Measurements from ENCODE around the gene KIF16B. TPM values are rescaled to one million over a fixed set of nuclear protein-coding genes. Genes with fewer than 3 reads are reported as not detected.

Gene KIF16B
- total and polyA plus RNA-seq, 2 of the 8 experiments (the other 6 are each of a cell fraction or from before 2014, with no cell fraction given), result 3.0 to 9.2 TPM

DNA sequence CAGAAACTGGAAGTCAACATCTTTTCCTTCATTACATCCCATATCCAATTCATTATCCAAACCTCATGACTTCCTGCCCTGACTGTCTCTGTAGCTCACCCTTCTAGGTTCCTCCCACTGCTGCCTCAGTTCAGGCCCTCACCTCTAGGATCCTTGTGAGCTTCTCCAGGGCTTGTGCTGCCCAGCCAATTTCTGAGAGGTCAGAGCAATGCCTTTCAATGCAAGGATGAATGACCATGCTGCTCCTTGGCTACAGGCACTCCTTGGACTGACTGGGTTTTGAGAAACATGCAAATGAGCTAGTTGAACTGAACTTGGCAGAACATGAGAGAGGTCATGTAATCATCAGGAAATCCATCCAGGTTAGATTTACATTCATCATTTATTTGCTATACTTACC is 173.4 kb downstream of the KIF16B start:
- FAIRE-seq, result no peak
- DNase-seq (ENCODE audit: low read depth in 1 of 2, low spot score in 2 of 2), result no peak
- Histone ChIP-seq H2BK5ac (ENCODE audit: low read depth, low read length) (no peak overlapping the region), H3K23me2 (ENCODE audit: low read depth, low read length) (no peaks in the 10 kb centered on the region), H3K4me3 (ENCODE audit: extremely low read depth in 1 of 4, insufficient read depth in 2 of 4, low read depth in 3 of 4, low read length in 4 of 4) (no peak overlapping the region), H3K4me2 (ENCODE audit: insufficient read depth in 1 of 2, low read depth in 2 of 2, low read length in 2 of 2) (no peak overlapping the region), H3K4ac (replicated peaks; ENCODE audit: insufficient read length, low read depth, low read length) (no peak overlapping the region), H4K20me1 (replicated peaks in 1 of 2; ENCODE audit: control insufficient read depth in 1 of 2, insufficient read depth in 2 of 2, low read length in 2 of 2) (no peaks in the 10 kb centered on the region), H4K8ac (ENCODE audit: extremely low read depth, insufficient read depth, low read length) (no peak overlapping the region), H3K27me3 (replicated peaks in 1 of 4; ENCODE audit: control insufficient read depth in 3 of 4, extremely low read depth in 1 of 4, insufficient read depth in 3 of 4, low read length in 3 of 4) (no peaks in the 10 kb centered on the region), H4K5ac (ENCODE audit: insufficient read length, low read depth, low read length) (no peak overlapping the region), H2BK120ac (replicated peaks; ENCODE audit: low read depth, low read length) (no peak overlapping the region), H4K91ac (replicated peaks; ENCODE audit: insufficient read length, low read length) (no peak overlapping the region), H2AFZ (ENCODE audit: low read length) (no peak overlapping the region), H3K14ac (ENCODE audit: insufficient read length) (no peak overlapping the region), H3K79me2 (ENCODE audit: control insufficient read depth in 1 of 2, insufficient read depth in 2 of 2, low read length in 2 of 2) (no peaks in the 10 kb centered on the region), H3K4me1 (replicated peaks in 1 of 4; ENCODE audit: control insufficient read depth in 3 of 4, insufficient read depth in 4 of 4, low read length in 3 of 4) (peaks cover 0 to 3% (median 0%) of the 10 kb centered on the region in 4 experiments; a peak in 1 of 7 replicates), H2BK20ac (ENCODE audit: low read length) (no peak overlapping the region), H3K9me3 (ENCODE audit: insufficient read depth in 2 of 2, low read depth in 1 of 2, low read length in 1 of 2) (no peaks in the 10 kb centered on the region), H3K23ac (ENCODE audit: insufficient read length) (no peak overlapping the region), H3K27ac (ENCODE audit: low read depth, low read length) (no peak overlapping the region), H3K9ac (replicated peaks in 1 of 4; ENCODE audit: extremely low read depth in 1 of 4, low read depth in 3 of 4, low read length in 3 of 4) (no peak overlapping the region), H2BK15ac (ENCODE audit: low read length) (no peak overlapping the region), H3K36me3 (ENCODE audit: control insufficient read depth in 2 of 4, insufficient read depth in 4 of 4, low read length in 3 of 4) (no peaks in the 10 kb centered on the region), H2AK5ac (ENCODE audit: low read depth, low read length) (no peak overlapping the region), H3K56ac (replicated peaks; ENCODE audit: insufficient read length, low read depth, low read length) (no peak overlapping the region), H2BK12ac (ENCODE audit: low read depth, low read length) (no peak overlapping the region), H3K79me1 (ENCODE audit: low read depth, low read length) (no peaks in the 10 kb centered on the region), H3K18ac (ENCODE audit: extremely low read depth, low read length) (no peak overlapping the region)
- CTCF ChIA-PET (ENCODE audit: partially characterized antibody), result interaction anchor here (1.2 kb wide), 1 partner anchor 76 kb away, joined by 3 read pairs; no protein-coding TSS in a partner anchor
- POLR2A ChIA-PET (ENCODE audit: partially characterized antibody), result no interaction called here
- TF ChIP-seq FOSL1 (IDR thresholded peaks at IDR 0.05; ENCODE audit: insufficient read depth, low read depth, low read length) (no peak), NANOG (IDR thresholded peaks at IDR 0.05; ENCODE audit: insufficient read depth, low read depth, low read length, poor library complexity, severe bottlenecking) (no peak), YY1 (IDR thresholded peaks at IDR 0.05; ENCODE audit: low read depth, low read length) (no peak), USF2 (IDR thresholded peaks at IDR 0.05; ENCODE audit: low read length) (no peak), TCF12 (IDR thresholded peaks at IDR 0.05; ENCODE audit: low read depth, low read length) (no peak), RAD21 (IDR thresholded peaks at IDR 0.05 in 1 of 2, conservative IDR thresholded peaks at IDR 0.05 in 1 of 2; ENCODE audit: low read depth in 2 of 2, low read length in 2 of 2) (no peak), TAF1 (IDR thresholded peaks at IDR 0.05; ENCODE audit: low read depth, low read length) (no peak), CREB1 (IDR thresholded peaks at IDR 0.05) (no peak), SIX5 (IDR thresholded peaks at IDR 0.05; ENCODE audit: low read depth, low read length) (no peak), JUN (IDR thresholded peaks at IDR 0.05; ENCODE audit: low read depth, low read length) (no peak), EP300 (IDR thresholded peaks at IDR 0.05; ENCODE audit: borderline replicate concordance in 1 of 2, low read depth in 2 of 2, low read length in 2 of 2) (no peak), CBX5 (IDR thresholded peaks at IDR 0.05; ENCODE audit: low read depth, low read length) (no peak), PHF8 (conservative IDR thresholded peaks at IDR 0.05; ENCODE audit: low read depth, low read length) (no peak)
- TF ChIP-seq, protein P1, sequence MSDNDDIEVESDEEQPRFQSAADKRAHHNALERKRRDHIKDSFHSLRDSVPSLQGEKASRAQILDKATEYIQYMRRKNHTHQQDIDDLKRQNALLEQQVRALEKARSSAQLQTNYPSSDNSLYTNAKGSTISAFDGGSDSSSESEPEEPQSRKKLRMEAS (IDR thresholded peaks at IDR 0.05), result no peak

Measured in H1 (cell line).